SK-N-SH (cell line): ENCODE results near the gene WSCD1.

Experiments
- ELF1 ChIP-seq: IDR thresholded peaks from 2 replicates; pipeline ENCODE4 v1.4.0; 2012
- FOXM1 ChIP-seq: IDR thresholded peaks from 2 replicates; pipeline ENCODE4 v1.4.0; 2012; ENCODE audit warnings: low read depth, mild to moderate bottlenecking
- POLR2AphosphoS5 ChIP-seq: IDR thresholded peaks from 2 replicates; pipeline ENCODE4 v1.6.1; 2012; ENCODE audit warnings: low read depth, low read length
- RAD21 ChIP-seq: IDR thresholded peaks from 2 replicates; pipeline ENCODE4 v1.6.1; 2012; ENCODE audit warnings: mild to moderate bottlenecking, low read length
- TAF1 ChIP-seq: IDR thresholded peaks from 2 replicates; pipeline ENCODE4 v1.6.1; 2012; ENCODE audit warnings: low read depth, mild to moderate bottlenecking, low read length, moderate library complexity, borderline replicate concordance
- TEAD4 ChIP-seq: IDR thresholded peaks from 2 replicates; pipeline ENCODE4 v1.4.0; 2012; ENCODE audit warnings: mild to moderate bottlenecking, borderline replicate concordance; ENCODE audit not compliant: insufficient read depth
- YY1 ChIP-seq: IDR thresholded peaks from 2 replicates; pipeline ENCODE4 v1.4.0; 2012; ENCODE audit warnings: low read depth, mild to moderate bottlenecking
- TF ChIP-seq, protein P1 (sequence below): IDR thresholded peaks from 2 replicates; pipeline ENCODE4 v1.4.0; 2012; ENCODE audit warnings: low read depth, borderline replicate concordance
- TF ChIP-seq, protein P2 (sequence below): fragments of 200-600 bp; sonication (generic); IDR thresholded peaks from 2 replicates; pipeline ENCODE4 v1.6.1; 2017; ENCODE audit warnings: antibody characterized with exemption, mild to moderate bottlenecking, moderate library complexity
- TF ChIP-seq, protein P3 (sequence below): fragments of 150-350 bp; IDR thresholded peaks from 2 replicates; pipeline ENCODE4 v1.6.1; 2017; ENCODE audit warnings: antibody characterized with exemption, low read length, low read depth, borderline replicate concordance

DNA sequence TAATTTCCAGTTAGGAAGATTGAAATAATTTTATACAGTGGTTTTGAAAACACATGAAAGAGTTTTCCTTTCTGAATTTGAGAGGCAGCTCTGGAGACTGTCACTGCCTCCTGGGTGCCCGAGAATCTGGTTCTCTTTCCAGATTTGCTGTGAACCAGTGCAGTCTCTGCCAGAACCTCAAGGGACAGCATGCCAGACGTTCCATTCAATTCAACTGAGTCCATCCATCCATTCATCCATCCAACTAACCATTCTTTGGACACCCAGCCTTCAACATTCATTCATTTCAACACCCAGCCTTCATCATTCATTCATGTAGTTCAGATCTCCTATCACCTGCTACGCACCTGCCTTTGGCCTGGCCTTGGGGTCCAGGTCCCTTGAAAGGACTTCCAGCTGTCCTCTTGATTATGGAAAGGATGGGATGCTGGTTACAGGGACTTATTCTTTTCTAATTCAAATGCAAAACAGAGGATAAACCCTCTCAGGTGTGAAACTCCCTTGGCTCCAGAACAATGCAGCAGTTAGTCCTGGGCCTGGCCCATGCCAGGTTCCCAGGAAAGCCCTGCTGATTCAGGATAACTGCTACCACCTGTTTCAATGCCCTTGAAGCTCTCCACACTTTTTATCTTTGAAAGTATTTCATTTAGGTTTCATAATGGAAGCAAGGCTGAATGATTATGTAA, 68.7 kb downstream of the WSCD1 start:
- TF ChIP-seq, protein P1, sequence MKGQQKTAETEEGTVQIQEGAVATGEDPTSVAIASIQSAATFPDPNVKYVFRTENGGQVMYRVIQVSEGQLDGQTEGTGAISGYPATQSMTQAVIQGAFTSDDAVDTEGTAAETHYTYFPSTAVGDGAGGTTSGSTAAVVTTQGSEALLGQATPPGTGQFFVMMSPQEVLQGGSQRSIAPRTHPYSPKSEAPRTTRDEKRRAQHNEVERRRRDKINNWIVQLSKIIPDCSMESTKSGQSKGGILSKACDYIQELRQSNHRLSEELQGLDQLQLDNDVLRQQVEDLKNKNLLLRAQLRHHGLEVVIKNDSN: no peak
- TF ChIP-seq, protein P2, sequence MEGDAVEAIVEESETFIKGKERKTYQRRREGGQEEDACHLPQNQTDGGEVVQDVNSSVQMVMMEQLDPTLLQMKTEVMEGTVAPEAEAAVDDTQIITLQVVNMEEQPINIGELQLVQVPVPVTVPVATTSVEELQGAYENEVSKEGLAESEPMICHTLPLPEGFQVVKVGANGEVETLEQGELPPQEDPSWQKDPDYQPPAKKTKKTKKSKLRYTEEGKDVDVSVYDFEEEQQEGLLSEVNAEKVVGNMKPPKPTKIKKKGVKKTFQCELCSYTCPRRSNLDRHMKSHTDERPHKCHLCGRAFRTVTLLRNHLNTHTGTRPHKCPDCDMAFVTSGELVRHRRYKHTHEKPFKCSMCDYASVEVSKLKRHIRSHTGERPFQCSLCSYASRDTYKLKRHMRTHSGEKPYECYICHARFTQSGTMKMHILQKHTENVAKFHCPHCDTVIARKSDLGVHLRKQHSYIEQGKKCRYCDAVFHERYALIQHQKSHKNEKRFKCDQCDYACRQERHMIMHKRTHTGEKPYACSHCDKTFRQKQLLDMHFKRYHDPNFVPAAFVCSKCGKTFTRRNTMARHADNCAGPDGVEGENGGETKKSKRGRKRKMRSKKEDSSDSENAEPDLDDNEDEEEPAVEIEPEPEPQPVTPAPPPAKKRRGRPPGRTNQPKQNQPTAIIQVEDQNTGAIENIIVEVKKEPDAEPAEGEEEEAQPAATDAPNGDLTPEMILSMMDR: no peak
- no peak for TF ChIP-seq YY1
- TF ChIP-seq TEAD4: no peak
- TF ChIP-seq, protein P3, sequence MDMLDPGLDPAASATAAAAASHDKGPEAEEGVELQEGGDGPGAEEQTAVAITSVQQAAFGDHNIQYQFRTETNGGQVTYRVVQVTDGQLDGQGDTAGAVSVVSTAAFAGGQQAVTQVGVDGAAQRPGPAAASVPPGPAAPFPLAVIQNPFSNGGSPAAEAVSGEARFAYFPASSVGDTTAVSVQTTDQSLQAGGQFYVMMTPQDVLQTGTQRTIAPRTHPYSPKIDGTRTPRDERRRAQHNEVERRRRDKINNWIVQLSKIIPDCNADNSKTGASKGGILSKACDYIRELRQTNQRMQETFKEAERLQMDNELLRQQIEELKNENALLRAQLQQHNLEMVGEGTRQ: no peak
- TF ChIP-seq POLR2AphosphoS5: no peak
- no peak for TF ChIP-seq FOXM1
- TF ChIP-seq RAD21: no peak
- no peak for TF ChIP-seq ELF1
- no peak for TF ChIP-seq TAF1
